ENCODE results near the gene FBXO31. TPM values are rescaled to one million over a fixed set of nuclear protein-coding genes. Genes with fewer than 3 reads are reported as not detected.

FBXO31 gene
- total RNA-seq, 1 donor from 2014 or later = 30.6 TPM

DNA sequence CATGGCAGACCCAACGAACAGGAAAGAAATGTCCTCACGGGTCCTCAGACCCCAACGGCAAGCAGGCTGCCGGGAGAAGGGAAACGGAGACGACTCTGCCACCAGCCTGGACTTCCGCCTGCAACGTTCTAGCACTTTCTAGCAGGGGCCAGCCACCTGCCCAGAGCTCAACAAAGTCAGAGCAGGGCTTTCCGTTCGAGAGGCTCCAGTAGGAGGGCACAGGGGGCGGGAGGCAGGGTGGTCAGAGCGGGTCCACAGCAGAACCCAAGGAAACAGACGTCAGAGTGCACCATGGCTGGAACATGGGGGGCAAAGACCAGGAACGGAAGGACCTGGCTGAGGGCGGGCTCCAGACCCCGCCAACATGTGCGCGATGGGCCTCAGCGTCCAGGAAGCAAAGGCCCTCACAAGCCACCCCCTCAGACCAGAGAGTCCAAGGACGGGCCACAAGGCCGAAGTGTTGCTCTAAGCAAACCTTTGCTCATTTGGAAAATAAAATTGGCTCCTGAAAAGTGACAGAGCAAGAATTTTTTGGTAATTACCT is 37.0 kb downstream of the FBXO31 start:
- Mint-ChIP-seq H3K27me3 (ENCODE audit: low read depth) (no peaks in the 10 kb centered on the region), H3K27ac (ENCODE audit: unreplicated experiment) (no peak overlapping the region), H3K4me1 (ENCODE audit: low read depth) (peaks cover 24% of the 10 kb centered on the region), H3K4me3 (ENCODE audit: unreplicated experiment) (no peak overlapping the region), H3K9me3 (ENCODE audit: low read depth) (no peaks in the 10 kb centered on the region), H3K36me3 (ENCODE audit: low read depth) (peaks cover 20% of the 10 kb centered on the region)
- TF ChIP-seq, protein P1, sequence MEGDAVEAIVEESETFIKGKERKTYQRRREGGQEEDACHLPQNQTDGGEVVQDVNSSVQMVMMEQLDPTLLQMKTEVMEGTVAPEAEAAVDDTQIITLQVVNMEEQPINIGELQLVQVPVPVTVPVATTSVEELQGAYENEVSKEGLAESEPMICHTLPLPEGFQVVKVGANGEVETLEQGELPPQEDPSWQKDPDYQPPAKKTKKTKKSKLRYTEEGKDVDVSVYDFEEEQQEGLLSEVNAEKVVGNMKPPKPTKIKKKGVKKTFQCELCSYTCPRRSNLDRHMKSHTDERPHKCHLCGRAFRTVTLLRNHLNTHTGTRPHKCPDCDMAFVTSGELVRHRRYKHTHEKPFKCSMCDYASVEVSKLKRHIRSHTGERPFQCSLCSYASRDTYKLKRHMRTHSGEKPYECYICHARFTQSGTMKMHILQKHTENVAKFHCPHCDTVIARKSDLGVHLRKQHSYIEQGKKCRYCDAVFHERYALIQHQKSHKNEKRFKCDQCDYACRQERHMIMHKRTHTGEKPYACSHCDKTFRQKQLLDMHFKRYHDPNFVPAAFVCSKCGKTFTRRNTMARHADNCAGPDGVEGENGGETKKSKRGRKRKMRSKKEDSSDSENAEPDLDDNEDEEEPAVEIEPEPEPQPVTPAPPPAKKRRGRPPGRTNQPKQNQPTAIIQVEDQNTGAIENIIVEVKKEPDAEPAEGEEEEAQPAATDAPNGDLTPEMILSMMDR (IDR thresholded peaks at IDR 0.05) = no peak
- DNase-seq (ENCODE audit: low spot score) = no peak

DNA sequence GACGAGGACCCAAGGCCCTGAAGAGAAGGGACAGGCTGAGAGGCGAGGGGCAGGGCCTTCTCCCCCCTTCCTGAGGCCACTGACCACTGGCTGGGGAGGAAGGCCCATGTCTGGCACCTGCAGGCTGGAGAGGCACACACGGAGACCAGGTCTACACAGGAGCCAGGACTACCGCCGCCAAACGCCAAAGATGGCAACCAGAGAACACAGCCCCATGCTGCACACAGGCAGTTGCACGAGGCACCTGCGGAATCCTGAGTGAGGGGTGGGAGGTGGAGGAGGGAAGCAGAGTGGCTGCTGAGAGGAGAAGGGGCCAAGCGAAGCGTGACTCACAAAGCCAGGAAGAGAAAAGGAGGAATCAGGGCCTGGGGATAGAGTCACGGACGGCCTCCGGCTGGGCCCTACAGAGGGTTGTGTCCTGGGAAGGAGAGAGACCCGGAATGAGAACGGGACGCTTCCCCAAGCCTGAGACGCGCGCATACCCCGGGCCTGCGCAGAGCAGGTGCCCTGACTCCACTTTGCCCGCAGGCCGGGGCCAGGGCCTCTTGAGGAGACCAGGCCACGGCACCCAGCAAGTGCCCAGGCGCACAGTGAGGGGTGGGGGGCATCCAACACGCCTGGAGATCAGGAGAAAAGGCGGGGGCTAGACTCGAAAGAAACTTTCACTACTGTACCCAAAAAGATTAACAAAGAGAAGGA is 37.7 kb downstream of the FBXO31 start:
- TF ChIP-seq, protein P1 (IDR thresholded peaks at IDR 0.05) = no peak
- DNase-seq (ENCODE audit: low spot score) = no peak
- H3K4me3 Mint-ChIP-seq (ENCODE audit: unreplicated experiment) = no peak overlapping the region
- H3K4me1 Mint-ChIP-seq (ENCODE audit: low read depth) = peaks cover 22% of the 10 kb centered on the region
- H3K27me3 Mint-ChIP-seq (ENCODE audit: low read depth) = no peaks in the 10 kb centered on the region
- no peaks in the 10 kb centered on the region for H3K9me3 Mint-ChIP-seq (ENCODE audit: low read depth)
- peaks cover 20% of the 10 kb centered on the region for H3K36me3 Mint-ChIP-seq (ENCODE audit: low read depth)
- H3K27ac Mint-ChIP-seq (ENCODE audit: unreplicated experiment) = peak overlapping the region; percentile 14

DNA sequence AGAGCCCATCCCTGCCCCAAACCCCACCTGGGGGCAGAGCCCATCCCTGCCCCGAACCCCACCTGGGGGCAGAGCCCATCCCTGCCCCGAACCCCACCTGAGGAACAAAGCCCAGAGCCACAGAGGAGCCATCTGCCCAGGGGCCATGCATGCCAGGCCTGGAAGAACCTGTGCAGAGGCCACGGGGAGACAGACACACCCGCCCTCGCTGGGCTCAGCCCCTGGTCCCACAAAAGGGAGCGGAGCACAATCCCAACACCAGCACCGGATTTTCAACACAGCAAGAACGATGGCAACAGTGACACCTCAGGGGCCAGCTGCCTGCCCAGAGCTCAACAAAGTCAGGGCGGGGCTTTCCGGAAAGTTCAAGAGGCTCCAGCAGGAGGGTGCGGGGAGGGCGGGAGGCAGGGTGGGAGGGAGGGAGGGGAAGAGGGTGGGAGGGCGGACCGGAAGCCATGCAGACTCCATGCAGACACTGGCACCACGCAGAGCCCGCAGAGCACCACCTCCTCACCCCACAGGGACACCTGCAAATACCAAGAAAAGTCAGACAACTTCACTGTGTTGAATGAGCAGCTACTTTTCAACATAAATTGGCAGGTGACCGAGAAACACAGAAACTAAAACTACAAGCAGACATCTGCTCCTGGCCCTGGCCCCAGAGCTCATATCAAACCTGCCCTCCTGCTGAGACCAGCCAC is 38.5 kb downstream of the FBXO31 start:
- H3K27ac Mint-ChIP-seq (ENCODE audit: unreplicated experiment) = peak overlapping the region; percentile 14
- H3K4me3 Mint-ChIP-seq (ENCODE audit: unreplicated experiment) = no peak overlapping the region
- no peak for DNase-seq (ENCODE audit: low spot score)
- H3K4me1 Mint-ChIP-seq (ENCODE audit: low read depth) = peaks cover 16% of the 10 kb centered on the region
- H3K9me3 Mint-ChIP-seq (ENCODE audit: low read depth) = no peaks in the 10 kb centered on the region
- TF ChIP-seq, protein P1 (IDR thresholded peaks at IDR 0.05) = no peak
- no peaks in the 10 kb centered on the region for H3K27me3 Mint-ChIP-seq (ENCODE audit: low read depth)
- peaks cover 22% of the 10 kb centered on the region for H3K36me3 Mint-ChIP-seq (ENCODE audit: low read depth)

DNA sequence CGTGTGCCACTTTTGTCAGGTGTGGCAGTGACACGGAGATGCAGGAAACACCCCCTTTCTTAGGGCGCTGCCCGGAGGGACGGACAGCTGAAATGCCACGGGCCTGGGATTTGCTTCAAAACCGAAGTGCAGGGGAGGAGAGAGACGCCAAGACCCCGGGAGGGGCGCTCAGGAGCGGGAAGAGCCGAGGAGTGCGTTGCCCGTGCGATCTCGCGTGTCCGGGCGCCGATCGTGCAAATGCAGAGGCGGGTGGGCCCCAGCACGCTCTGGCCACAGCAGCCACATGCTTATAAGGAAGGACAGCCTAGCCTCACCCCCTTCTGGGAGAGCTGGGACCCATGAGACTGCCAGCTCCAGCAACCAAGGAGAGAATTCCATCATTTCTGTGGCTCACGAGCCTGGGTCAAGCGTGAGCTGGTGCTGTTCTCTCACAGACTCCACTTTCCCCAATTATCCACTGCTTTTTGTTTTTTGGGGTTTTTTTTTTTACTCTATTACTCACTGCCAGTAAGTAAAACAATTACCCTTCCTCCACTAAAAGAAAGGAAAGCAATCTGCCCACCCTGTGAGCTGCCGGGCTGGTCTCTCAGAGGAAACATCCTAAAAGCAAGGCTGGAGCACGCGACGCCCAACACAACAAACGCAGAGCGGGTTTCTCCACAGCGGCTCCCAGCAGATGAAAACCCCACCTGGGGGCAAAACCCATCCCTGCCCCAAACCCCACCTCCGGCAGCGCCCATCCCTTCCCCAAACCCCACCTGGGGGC is 39.2 kb downstream of the FBXO31 start:
- no peaks in the 10 kb centered on the region for H3K27me3 Mint-ChIP-seq (ENCODE audit: low read depth)
- TF ChIP-seq, protein P1 (IDR thresholded peaks at IDR 0.05) = no peak
- peaks cover 20% of the 10 kb centered on the region for H3K36me3 Mint-ChIP-seq (ENCODE audit: low read depth)
- no peak overlapping the region for H3K27ac Mint-ChIP-seq (ENCODE audit: unreplicated experiment)
- H3K4me3 Mint-ChIP-seq (ENCODE audit: unreplicated experiment) = no peak overlapping the region
- no peaks in the 10 kb centered on the region for H3K9me3 Mint-ChIP-seq (ENCODE audit: low read depth)
- peaks cover 16% of the 10 kb centered on the region for H3K4me1 Mint-ChIP-seq (ENCODE audit: low read depth)
- no peak for DNase-seq (ENCODE audit: low spot score)

DNA sequence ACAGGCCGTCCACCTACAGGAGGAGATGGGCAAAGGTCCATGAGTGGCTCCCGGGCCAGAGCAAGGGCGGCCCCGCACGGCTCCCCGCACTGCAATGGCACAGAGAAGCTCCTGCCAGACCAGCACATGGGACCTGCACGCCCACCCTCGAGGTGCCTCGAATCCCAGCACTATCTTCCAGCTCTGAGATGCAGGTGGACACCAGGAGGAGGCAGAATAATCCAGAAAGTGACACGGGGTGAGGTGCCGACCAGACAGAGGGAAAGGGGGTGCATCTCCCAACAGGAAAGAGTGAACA is 39.9 kb downstream of the FBXO31 start:
- TF ChIP-seq, protein P1 (IDR thresholded peaks at IDR 0.05) = no peak
- peaks cover 16% of the 10 kb centered on the region for H3K4me1 Mint-ChIP-seq (ENCODE audit: low read depth)
- peaks cover 27% of the 10 kb centered on the region for H3K36me3 Mint-ChIP-seq (ENCODE audit: low read depth)
- no peak overlapping the region for H3K27ac Mint-ChIP-seq (ENCODE audit: unreplicated experiment)
- DNase-seq (ENCODE audit: low spot score) = no peak
- H3K27me3 Mint-ChIP-seq (ENCODE audit: low read depth) = no peaks in the 10 kb centered on the region
- no peaks in the 10 kb centered on the region for H3K9me3 Mint-ChIP-seq (ENCODE audit: low read depth)
- no peak overlapping the region for H3K4me3 Mint-ChIP-seq (ENCODE audit: unreplicated experiment)
